ENCODE data around the gene SMCHD1. TPM values are rescaled to one million over a fixed set of nuclear protein-coding genes. Genes with fewer than 3 reads are reported as not detected.

The SMCHD1 gene
- total and polyA plus RNA-seq, 10 of the 15 experiments (the other 5 are each of a cell fraction or from before 2014, with no cell fraction given) = 6.0 to 110 (median 48.0) TPM

DNA sequence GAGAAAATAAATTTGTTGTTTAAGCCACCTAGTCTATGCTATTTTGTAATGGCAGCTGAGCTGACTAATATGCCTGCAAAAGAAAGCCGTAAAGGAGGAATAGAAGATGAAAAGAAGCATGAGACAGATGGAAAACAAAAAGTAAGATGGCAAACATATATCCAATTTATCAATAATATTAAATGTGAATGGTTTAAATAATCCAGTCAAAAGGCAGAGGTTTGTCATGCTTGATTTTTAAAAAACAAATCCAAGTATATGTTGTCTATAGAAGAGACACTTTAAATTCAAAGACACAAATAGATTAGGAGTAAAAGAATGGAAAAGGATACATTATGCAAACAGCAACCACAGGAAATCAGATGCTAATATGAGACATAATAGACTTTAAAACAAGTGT, 155.9 kb downstream of the SMCHD1 start:
- ChIA-PET POLR2A (no interaction called here), CTCF (no interaction called here)

More for the DNA sequence above, 155.9 kb downstream of the SMCHD1 start:
- H3K36me3 ChIP-seq (ENCODE audit: control insufficient read depth in 2 of 2, insufficient read depth in 2 of 2, low read length in 1 of 2) = no peaks in the 10 kb centered on the region
- intact Hi-C loops (cut with micrococcal nuclease; ENCODE audit: unreplicated experiment) = loop anchor here (10.0 kb wide), 1 partner anchor 57 kb away; no protein-coding TSS in a partner anchor
- no peaks in the 10 kb centered on the region for H4K20me1 ChIP-seq (ENCODE audit: control insufficient read depth, insufficient read depth)
- no peaks in the 10 kb centered on the region for H3K27me3 ChIP-seq (replicated peaks in 1 of 2; ENCODE audit: control insufficient read depth in 2 of 2, insufficient read depth in 2 of 2, low read length in 1 of 2)
- ATAC-seq (no peak), FAIRE-seq (no peak), DNase-seq (ENCODE audit: low read depth, low spot score) (no peak)
- no peak overlapping the region for H2AFZ ChIP-seq (ENCODE audit: control insufficient read depth, low read depth, low read length)
- H3K27ac ChIP-seq (ENCODE audit: control insufficient read depth, insufficient read depth) = no peak overlapping the region
- WGBS (ENCODE audit: insufficient coverage, insufficient replicate concordance, low lambda C conversion rate, missing lambda C conversion rate) = 46% methylated on average over 1 of the region's 1 CpG
- ChIA-PET SMC1A (ENCODE audit: uncharacterized antibody, unreplicated experiment) (no interaction called here), RAD21 (ENCODE audit: unreplicated experiment) (no interaction called here)
- BruUV-seq (replicated peaks) = no TSS peak
- no peak overlapping the region for H3K9ac ChIP-seq (ENCODE audit: control insufficient read depth, insufficient read depth, low read length)
- H3K4me2 ChIP-seq (ENCODE audit: control insufficient read depth, insufficient read depth) = no peak overlapping the region
- no peaks in the 10 kb centered on the region for H3K9me3 ChIP-seq (replicated peaks; ENCODE audit: control insufficient read depth, insufficient read depth, low read length)
- no peak overlapping the region for H3K4me3 ChIP-seq
- H3K79me2 ChIP-seq (ENCODE audit: control insufficient read depth, insufficient read depth, low read length) = no peaks in the 10 kb centered on the region
- in situ Hi-C loops (cut with MboI) = no loop called here
- no peaks in the 10 kb centered on the region for H3K4me1 ChIP-seq (ENCODE audit: control insufficient read depth, insufficient read depth, low read length)
- no peak for TF ChIP-seq POLR2AphosphoS5 (IDR thresholded peaks at IDR 0.05; ENCODE audit: low read length)
- TF ChIP-seq, protein P1, sequence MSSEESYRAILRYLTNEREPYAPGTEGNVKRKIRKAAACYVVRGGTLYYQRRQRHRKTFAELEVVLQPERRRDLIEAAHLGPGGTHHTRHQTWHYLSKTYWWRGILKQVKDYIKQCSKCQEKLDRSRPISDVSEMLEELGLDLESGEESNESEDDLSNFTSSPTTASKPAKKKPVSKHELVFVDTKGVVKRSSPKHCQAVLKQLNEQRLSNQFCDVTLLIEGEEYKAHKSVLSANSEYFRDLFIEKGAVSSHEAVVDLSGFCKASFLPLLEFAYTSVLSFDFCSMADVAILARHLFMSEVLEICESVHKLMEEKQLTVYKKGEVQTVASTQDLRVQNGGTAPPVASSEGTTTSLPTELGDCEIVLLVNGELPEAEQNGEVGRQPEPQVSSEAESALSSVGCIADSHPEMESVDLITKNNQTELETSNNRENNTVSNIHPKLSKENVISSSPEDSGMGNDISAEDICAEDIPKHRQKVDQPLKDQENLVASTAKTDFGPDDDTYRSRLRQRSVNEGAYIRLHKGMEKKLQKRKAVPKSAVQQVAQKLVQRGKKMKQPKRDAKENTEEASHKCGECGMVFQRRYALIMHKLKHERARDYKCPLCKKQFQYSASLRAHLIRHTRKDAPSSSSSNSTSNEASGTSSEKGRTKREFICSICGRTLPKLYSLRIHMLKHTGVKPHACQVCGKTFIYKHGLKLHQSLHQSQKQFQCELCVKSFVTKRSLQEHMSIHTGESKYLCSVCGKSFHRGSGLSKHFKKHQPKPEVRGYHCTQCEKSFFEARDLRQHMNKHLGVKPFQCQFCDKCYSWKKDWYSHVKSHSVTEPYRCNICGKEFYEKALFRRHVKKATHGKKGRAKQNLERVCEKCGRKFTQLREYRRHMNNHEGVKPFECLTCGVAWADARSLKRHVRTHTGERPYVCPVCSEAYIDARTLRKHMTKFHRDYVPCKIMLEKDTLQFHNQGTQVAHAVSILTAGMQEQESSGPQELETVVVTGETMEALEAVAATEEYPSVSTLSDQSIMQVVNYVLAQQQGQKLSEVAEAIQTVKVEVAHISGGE (CRISPR knock-in tag; IDR thresholded peaks at IDR 0.05) = no peak
- TF ChIP-seq RAD51 (IDR thresholded peaks at IDR 0.05) = no peak
- TF ChIP-seq, protein P2, sequence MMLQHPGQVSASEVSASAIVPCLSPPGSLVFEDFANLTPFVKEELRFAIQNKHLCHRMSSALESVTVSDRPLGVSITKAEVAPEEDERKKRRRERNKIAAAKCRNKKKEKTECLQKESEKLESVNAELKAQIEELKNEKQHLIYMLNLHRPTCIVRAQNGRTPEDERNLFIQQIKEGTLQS (IDR thresholded peaks at IDR 0.05; ENCODE audit: borderline replicate concordance, extremely low read depth, low read depth, low read length) = no peak
- no peak for TF ChIP-seq SMAD5 (IDR thresholded peaks at IDR 0.05; ENCODE audit: low read depth)
- TF ChIP-seq NFIC (IDR thresholded peaks at IDR 0.05; ENCODE audit: low read depth, low read length) = no peak
- TF ChIP-seq, protein P3, sequence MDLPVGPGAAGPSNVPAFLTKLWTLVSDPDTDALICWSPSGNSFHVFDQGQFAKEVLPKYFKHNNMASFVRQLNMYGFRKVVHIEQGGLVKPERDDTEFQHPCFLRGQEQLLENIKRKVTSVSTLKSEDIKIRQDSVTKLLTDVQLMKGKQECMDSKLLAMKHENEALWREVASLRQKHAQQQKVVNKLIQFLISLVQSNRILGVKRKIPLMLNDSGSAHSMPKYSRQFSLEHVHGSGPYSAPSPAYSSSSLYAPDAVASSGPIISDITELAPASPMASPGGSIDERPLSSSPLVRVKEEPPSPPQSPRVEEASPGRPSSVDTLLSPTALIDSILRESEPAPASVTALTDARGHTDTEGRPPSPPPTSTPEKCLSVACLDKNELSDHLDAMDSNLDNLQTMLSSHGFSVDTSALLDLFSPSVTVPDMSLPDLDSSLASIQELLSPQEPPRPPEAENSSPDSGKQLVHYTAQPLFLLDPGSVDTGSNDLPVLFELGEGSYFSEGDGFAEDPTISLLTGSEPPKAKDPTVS (IDR thresholded peaks at IDR 0.05; ENCODE audit: low read depth, low read length) = no peak
